NCI-H2196 (cell line): ENCODE data around the gene COPS8.

ENCODE experiments used
- DNase-seq: peaks from one replicate; lab custom pipeline; 2025; ENCODE audit not compliant: unreplicated experiment; lab: John Stamatoyannopoulos, UW

Gene COPS8

DNA sequence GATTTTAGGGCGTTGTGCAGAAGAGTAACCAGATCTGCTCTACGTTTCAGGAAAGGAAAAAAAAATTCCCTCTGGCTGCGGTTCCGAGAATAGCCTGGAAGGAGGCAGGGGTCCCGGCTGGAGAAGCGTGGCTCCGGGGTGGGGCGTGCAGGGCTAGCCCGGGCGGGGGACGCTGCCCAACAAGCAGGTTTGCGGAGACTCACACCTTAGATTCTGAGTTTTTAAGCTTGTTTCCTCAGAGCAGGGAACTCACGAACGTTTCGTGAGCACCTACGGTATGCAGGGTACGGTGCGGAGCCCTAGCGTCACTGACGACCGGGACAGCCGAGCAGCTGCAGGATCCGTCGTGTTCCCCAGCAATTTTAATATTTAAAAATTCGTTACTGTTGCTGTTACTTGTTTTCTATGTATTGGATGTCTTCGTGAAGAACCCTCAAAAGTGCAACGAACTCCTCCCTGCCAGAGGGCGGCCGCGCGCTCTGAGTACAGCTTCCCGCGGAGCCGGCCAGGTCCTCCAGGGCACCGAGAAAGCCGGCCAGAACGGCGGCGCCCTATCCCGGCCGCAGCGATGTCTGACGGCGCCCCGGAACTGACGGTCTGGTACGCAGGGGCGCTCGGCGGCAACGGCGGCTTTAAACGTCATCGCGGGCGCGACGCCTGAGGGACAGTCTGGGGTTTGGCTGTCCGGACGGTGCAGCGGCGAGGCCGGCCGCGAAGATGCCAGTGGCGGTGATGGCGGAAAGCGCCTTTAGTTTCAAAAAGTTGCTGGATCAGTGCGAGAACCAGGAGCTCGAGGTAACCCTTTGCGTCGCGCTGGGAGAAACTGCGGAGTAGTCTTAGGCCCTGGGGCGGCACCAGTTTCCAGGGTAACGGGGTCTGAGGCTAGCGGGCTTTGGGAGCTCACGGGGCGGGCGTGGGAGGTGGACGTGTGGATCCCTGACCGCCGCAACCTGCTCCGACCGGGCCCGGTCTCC lies at the start of gene COPS8:
Gene COPS8, plus strand, starts transcription at position 642 of the 974 bp plus-strand sequence. Its CDS starts 76 bp downstream, at position 718.
- DNase-seq: peak; percentile 97

DNA sequence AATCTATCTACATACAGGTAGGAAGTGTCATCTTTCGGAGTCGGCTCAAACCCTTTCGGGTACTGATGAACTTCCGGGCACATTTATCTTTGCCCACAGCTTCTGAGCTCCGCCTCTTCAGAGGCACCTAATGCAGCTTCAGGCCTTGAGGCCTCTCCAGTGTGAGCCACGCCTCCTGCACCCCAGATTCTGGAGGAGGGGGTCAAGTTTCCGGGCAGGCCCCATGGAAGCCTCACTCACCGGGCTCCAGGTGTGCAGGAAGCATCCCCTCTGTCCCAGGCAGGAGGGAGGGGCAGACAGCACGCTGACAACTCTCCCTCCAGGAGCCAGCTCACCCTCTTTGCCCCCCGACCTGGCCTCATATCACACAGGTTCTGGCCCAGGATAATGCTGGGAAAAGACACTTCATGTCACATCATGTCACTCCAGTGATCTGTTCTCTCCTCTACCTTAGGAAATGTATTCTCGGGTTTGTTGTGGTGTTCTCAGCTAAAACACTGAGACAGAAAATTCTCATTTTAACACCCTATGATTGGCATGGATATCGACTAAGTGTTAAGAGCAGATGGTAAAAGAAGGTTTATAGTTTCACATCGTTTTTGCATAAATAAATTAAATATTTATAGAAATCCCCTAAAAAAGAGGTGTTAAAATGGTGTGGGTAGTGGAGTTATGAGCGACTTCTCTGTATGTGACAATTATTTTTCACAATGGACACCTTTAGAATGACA lies 46.2 kb upstream of the COPS8 start:
- no peak for DNase-seq

DNA sequence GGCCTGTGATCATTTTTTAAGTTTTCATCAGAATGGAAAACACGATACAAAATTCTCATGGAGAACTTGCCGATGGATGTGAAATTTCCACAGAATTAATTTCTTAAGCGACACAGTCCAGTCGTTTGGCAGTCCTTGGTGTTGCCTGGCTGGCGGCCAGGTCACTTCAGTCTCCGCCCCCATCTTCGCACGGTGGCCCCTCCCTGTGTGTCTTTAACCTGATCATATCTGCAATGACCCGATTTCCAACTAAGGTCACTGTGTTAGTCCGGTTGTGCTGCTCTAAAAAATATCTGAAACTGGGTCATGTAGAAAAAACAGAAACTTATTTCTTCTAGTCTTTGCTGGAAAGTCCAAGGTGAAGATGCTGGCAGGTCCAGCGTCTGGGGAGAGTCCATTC lies 44.5 kb upstream of the COPS8 start:
- no peak for DNase-seq

DNA sequence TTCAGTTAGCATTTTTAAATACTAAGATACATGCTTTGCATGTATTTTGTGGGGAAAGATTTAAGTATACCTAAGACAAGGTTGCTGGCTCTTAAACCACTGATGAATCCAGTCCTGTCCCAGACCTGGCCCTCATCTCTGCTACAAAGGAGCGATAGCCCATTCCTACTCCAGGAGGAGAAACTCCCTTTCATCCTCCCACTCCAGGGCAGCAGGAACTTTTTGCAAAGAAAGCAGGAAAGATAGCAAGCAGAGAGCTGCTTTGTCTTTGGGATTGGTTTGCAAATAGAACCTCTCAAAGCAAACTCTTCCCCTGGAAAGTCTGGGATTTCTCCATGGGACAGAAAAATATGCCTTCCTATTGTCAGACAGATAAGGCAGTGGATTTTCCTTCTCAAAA lies 43.6 kb upstream of the COPS8 start:
- no peak for DNase-seq

DNA sequence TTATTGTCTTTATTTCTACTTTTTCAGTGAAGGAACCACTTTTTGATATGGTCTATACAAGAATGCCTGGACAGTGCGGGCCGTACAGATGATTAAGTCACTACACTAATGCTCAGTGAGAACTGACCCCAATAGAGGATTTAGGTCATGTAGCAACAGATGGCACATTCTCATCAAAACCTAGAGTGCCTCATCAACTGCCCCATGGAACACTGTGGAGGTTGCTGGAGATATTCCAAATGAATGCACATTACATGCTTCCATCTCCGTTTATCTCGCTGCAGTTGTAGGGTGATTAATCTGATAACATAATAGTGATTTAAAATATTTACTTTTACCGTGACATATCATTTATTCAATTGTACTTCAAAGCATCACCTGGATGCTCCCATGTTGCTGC lies 41.8 kb upstream of the COPS8 start:
- DNase-seq: no peak

DNA sequence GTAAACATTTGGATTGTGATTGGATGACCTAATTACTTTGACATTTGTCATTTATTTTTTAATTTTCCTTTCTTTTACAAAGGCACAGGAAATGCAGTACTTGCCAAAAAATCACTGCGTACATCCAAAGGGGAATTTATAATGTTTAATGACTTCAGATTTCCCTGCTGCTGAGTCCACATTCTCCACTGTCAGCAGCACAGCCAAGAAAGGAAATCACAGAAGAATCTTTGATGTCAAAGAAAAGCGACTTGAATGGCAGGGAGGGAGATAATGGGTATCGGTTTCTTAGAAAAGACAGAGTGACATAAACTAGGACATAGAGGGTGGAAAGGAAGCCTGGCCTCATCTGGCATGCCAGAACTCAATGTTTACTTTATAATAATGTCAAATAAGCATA lies 41.4 kb upstream of the COPS8 start:
- no peak for DNase-seq

DNA sequence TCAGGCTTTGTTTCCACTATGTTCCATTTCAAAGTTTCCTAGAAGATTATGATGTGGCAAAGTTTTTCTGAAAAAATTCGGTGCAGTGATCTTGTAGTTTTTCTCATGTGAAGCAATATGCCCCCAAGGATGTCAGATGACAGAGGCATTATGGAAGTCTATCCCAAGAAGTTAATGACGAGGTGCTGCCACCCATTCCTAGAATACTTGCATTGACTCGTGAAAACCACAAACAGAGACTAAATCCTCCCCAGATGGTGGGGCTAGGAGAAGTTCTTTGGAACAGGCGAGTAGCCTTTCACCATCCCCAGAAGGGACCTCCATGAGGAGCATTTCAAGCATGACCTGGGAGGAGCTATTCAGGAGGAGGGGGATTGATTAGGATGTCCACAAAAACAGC lies 40.2 kb upstream of the COPS8 start:
- no peak for DNase-seq

DNA sequence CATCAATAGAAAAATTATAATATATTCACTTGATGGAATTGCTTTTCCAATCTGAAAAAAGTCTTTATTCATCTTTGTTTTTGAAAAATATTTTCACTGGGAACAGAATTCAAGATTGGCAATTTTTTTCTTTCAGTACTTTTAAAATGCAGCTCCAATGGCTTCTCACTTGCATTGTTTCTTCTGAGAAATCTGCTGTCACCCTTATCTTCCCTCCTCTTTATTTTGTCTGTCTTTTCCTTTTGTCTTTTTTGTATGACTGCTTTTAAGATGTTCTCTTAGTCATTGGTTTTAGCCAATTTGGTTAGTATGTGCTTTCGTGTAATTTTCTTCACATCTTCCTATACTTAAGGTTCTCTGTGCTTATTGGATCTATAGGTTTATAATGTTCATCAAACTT lies 37.1 kb upstream of the COPS8 start:
- DNase-seq: no peak

DNA sequence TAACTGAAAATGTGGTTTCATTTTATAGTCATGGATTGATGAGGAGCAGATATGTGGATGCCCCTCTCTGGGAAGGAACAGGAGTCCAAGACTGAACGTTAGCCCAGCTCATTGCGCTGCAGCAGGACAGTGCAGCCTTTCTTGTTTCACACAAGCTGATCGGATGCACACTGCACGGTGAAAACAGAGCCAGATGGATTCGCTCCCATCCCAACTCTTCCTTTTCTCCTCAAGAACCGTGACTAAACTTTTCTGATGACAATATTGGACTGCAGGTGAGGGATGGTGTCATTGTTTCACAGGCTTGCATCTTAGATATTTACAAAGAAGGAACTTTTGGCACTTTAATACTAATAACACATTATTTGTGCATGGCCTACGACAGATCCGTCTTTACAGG lies 33.8 kb upstream of the COPS8 start:
- DNase-seq: no peak

DNA sequence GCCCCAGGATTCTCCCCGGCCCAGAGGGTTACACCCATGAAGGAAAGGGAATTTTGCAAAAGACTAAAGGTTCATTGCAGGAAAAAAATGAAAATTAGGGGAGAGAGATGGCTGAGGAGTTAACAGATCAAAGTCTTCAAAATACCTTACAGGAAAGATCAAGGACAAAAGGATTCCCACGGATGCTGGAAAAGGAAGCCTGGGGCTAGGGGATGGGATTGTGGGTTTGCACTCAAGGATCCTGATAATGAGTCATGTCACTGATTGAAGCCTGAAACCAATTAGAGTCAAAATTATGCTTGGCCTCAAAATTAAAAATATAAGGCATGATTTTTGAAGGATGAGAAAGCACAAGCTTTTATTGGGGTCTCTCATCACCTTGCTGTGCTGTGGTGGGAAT lies 32.6 kb upstream of the COPS8 start:
- DNase-seq: no peak

DNA sequence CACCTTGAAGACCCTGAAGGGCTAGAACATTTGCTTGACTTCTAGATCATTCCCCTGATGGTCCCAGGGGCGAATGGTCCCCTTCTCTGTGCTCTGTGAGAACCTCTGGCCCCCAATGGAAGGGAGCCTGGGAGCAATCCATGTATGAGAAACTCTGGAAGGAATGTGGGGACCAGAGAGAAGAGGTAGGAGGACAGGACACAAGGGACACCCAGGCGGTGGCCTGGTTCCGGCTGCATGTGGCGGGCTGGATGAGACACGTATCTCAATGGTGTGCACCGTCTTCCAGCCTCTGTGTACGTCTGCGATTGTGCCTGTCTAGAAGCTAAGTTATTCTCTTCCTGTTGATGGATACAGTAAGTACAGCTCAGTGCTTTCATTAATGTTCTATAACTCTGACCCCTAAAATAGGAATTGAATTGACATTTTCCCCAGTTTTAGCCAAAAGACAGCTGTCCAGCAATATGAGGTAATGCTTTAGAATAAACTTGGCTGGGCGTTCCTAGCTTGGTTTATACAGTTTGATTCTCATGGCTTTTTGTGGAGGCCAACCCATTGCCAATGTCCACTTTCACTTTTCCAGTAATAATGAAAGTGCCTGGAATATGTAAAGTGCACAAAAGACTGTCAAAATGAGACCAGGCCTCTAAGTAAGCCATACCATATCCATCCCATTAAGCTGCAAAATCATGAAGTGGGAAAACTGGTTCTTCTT lies 30.1 kb upstream of the COPS8 start:
- no peak for DNase-seq

DNA sequence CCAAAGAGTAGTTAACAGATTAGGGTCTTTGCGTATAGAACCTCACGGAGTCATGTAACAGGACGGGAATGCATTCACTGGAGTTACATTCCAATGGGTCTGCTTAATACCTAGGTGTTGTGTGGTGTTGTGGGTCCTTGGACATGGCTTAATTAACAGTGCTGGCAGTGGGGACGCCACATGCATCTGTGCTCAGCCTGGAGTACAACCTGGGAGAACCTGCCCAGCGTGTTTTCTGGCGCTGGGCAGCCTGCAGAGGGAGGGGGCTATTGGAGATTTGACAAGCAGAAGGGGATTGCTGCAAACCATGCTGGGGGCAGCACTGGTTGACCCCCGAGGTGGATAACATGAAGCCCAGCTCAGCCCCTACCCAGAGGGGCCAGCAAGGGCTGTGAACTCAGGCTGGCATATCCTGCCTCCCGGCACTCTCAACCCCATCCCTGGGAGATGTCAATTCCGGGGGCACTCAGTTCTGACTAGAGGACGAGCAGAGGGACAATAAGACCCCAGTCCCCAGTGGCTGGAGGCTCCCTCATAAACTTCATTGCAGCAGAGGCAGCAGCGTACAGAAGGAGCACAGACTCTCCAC lies 29.3 kb upstream of the COPS8 start:
- DNase-seq: no peak

DNA sequence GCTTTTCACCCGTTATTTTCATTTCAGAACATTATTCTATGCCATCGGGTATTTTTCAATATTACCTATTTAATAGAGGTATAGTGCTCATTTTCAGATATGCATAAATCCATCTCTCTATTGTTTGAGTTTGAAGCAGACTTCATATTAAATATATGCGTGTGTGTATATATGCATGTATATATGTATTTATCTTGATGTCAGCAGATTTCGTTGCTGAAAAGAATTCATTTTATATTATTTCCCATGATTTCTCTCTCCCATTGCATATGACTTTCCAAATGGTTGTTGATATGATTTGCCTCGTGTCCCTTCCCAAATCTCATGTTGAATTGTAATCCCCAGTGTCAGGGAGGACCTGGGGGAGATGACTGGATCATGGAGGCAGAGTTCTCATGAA lies 28.6 kb upstream of the COPS8 start:
- DNase-seq: no peak

DNA sequence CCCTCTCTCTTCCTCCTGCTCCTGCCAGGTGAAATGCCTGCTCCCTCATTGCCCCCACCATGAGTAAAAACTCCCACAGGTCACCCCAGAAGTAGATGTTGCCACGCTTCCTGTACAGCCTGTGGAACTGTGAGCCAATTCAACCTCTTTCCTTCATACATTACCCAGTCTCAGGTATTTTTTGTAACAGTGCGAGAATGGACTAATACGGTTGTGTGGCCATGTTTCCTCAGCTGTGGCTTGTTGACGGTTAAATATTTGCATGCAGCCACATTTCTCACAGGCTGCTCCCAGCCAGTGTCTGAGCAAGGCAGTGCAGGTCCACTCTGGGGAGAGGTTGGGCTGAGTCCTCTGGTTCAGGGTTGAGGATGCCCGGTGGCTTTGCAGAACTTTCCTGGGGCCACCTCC lies 27.8 kb upstream of the COPS8 start:
- DNase-seq: no peak

DNA sequence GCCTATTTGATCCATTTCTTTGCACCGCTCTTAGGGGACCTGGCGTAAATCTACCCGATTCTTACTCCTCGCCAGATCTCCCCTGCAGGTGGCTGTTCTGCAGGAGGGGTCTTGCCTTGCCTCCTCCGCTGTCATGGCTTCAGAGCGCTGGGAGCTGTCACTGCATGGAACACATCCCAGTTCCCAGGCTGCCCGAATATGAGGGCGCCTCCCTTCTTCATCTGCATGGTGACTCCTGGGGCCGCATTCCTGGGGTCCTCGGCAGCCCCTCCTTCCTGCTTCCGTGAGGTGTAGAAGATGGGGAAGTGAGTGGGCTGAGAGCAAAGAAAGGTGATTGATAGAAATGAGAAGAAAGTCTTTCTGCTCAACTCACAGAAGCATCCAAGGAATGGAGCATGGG lies 27.3 kb upstream of the COPS8 start:
- DNase-seq: no peak

DNA sequence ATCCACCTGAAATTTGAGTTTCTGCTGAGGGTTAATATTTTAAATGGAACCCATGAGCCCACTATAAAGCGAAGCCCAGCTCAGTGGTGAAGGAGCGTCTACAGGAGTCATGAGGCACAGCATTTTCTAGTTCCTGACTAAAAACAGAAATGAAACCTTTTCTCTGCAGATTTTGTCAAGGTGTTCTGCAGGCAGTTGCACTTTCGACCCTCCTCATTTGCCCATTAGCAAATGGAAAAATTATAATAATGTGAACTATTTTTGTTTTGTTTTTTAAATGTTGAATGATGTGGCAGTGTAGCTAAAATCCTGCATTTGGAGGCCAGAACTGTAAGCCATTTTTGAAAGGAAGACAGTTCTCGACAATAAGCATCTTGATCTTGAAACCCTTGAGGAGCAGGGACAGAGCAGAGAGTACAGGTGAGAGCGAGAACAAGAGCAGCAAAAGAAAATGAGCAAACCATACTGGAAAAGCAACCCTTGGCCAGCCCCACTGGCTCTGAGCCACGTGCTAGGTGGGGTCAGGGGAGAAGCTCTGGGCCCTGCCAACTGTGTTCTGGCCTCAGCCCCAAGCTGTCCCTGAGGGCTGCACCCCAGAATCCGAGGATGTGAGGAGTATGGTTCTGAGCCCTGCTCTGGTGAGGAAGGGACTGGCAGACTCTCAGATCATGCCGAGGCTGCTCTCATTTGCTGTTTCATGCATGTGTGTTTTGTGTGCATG lies 26.4 kb upstream of the COPS8 start:
- DNase-seq: no peak

DNA sequence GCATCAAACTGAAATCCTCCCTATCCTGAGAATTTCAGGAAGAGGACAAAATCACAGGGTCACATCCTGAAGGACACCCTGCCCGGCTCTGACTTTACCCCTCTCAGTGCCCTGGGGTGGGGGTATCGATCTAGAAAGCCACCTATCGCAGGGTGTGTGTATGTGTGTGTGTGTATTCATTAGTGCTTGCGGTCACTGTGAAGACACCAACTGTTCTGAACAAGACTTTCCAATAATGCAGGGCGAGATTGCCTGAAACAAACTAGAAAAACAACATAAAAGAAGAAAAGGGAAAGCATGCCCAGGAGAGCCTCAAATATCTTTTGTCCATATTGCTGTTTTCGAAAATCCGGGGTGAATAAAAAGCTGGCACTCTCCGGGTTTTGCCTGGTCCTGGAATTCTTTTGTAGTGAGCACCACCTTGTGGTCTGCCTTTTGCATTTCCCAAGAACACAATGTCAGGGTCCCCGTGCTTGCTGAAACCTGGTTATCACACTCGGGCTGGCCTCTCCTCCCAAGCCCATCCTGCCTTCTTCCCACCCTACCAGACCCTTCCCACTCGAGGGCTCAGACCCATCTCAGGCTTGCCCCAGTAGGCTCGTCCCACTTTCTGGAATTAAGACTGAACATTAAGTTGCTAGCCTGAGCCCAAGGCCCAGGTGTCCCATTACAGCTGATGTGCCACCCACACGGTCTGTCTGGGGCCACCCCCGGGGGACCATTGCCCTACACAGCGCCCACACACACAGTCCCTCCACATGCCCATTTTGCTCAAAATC lies 25.0 kb upstream of the COPS8 start:
- DNase-seq: peak; percentile 76

DNA sequence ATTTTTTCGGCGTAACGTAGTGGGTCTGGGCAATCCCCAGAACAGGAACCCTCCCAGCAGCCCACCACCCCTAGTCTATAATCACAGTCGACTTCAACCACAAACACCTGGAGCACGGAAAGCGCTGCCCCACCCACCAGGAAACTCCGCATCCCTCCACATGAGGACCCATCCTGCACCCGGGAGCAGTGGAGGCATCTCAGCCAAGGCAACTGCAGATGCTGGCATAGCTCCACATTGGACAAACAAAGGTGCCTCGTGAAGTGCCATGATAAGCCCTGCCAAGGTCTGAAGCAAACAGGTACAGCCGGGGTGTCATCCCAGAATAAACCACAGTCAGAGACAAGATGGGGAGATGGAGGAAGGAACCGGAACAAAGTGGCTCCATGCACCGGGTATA lies 24.3 kb upstream of the COPS8 start:
- DNase-seq: no peak

DNA sequence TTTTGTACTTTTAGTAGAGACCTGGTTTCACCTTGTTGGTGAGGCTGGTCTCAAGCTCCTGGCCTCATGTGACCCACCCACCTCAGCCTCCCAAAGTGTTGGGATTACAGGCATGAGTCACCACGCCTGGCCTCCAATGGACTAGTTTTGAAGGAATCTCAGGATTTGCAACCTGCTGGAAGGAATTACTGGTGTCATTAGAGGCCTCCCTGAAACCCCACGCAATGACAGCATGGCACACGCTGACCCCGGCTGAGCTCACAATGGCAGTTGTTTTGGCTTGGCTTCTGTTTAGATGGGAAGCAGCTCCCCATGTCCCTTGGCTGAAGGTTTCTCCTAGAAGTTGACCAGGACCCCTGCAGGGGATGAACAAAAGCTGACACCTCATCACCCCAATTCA lies 23.1 kb upstream of the COPS8 start:
- DNase-seq: no peak
